H1 (cell line): ENCODE data around the gene PKN3. TPM values are rescaled to one million over a fixed set of nuclear protein-coding genes. Genes with fewer than 3 reads are reported as not detected.

Experiments
- CTCF ChIA-PET: fragments of 300-600 bp; sonication (Branson Sonifier 250); formaldehyde crosslinking; loops from one replicate; lab custom pipeline; 2021; ENCODE audit not compliant: partially characterized antibody; lab: Charles Lee
- POLR2A ChIA-PET: fragments of 300-600 bp; sonication (Branson Sonifier 250); formaldehyde crosslinking; loops from one replicate; lab custom pipeline; 2021; ENCODE audit warnings: inconsistent platforms; ENCODE audit not compliant: partially characterized antibody; lab: Charles Lee
- DNase-seq, 2 experiments: peaks; one replicate each; pipeline versions ENCODE4 v3.0.0 to v3.0.0-alpha.2; 2010 to 2022; ENCODE audit warnings: low spot score in 2 of 2, low read depth in 1 of 2, mixed read lengths in 1 of 2
- FAIRE-seq: peaks from 2 replicates; lab custom pipeline; 2011; peaks lifted over from hg19 to GRCh38; lab: Jason Lieb, UNC
- H2AFZ ChIP-seq: 2 replicates; pipeline ENCODE4 v1.8.1; 2012; ENCODE audit warnings: low read length, inconsistent platforms
- H2AK5ac ChIP-seq: 2 replicates; pipeline ENCODE4 v1.6.1; 2013; ENCODE audit warnings: low read depth, low read length
- H2BK120ac ChIP-seq: replicated peaks from 2 replicates; pipeline ENCODE3; 2013; ENCODE audit warnings: low read depth, low read length, inconsistent platforms
- H2BK12ac ChIP-seq: 2 replicates; pipeline ENCODE4 v1.6.1; 2013; ENCODE audit warnings: low read depth, low read length
- H2BK15ac ChIP-seq: 2 replicates; pipeline ENCODE4 v1.6.1; 2013; ENCODE audit warnings: low read length
- H2BK20ac ChIP-seq: 2 replicates; pipeline ENCODE4 v1.6.1; 2013; ENCODE audit warnings: low read length
- H2BK5ac ChIP-seq: 2 replicates; pipeline ENCODE4 v1.6.1; 2013; ENCODE audit warnings: low read depth, low read length
- H3K14ac ChIP-seq: 2 replicates; pipeline ENCODE4 v1.6.1; 2013; ENCODE audit warnings: inconsistent platforms; ENCODE audit not compliant: insufficient read length
- H3K18ac ChIP-seq: 2 replicates; pipeline ENCODE4 v1.6.1; 2013; ENCODE audit warnings: low read length; ENCODE audit errors: extremely low read depth
- H3K23ac ChIP-seq: 2 replicates; pipeline ENCODE4 v1.6.1; 2013; ENCODE audit warnings: inconsistent platforms; ENCODE audit not compliant: insufficient read length
- H3K23me2 ChIP-seq: 2 replicates; pipeline ENCODE4 v1.6.1; 2013; ENCODE audit warnings: low read depth, low read length
- H3K27ac ChIP-seq: 2 replicates; pipeline ENCODE4 v1.6.1; 2011; ENCODE audit warnings: low read depth, low read length, inconsistent platforms
- H3K27me3 ChIP-seq, 4 experiments: replicated peaks in 1 of 4; 1 replicate in 1 of 4; 2 replicates in 3 of 4; pipeline versions ENCODE4 v1.6.1 to v1.8.1; 2011 to 2013; ENCODE audit warnings: low read length in 3 of 4, mild to moderate bottlenecking in 3 of 4, inconsistent platforms in 2 of 4, mixed read lengths in 2 of 4, moderate library complexity in 1 of 4; ENCODE audit not compliant: control insufficient read depth in 3 of 4, insufficient read depth in 3 of 4; ENCODE audit errors: extremely low read depth in 1 of 4
- H3K36me3 ChIP-seq, 4 experiments: 2 replicates each; pipeline versions ENCODE4 v1.6.1 to v1.8.1; 2011 to 2013; ENCODE audit warnings: mild to moderate bottlenecking in 4 of 4, low read length in 3 of 4, moderate library complexity in 2 of 4, control low read depth in 1 of 4, inconsistent platforms in 1 of 4; ENCODE audit not compliant: insufficient read depth in 4 of 4, control insufficient read depth in 2 of 4
- H3K4ac ChIP-seq: replicated peaks from 2 replicates; pipeline ENCODE3; 2013; ENCODE audit warnings: low read length, low read depth, mixed read lengths, inconsistent platforms; ENCODE audit not compliant: insufficient read length
- H3K4me1 ChIP-seq, 4 experiments: replicated peaks in 1 of 4; 1 replicate in 1 of 4; 2 replicates in 3 of 4; pipeline versions ENCODE4 v1.6.1 to v1.8.1; 2011 to 2013; ENCODE audit warnings: low read length in 3 of 4, inconsistent platforms in 2 of 4, mixed read lengths in 1 of 4; ENCODE audit not compliant: insufficient read depth in 4 of 4, control insufficient read depth in 3 of 4
- H3K4me2 ChIP-seq, 2 experiments: 2 replicates each; pipeline versions ENCODE4 v1.6.1 to v1.8.1; 2011 to 2013; ENCODE audit warnings: low read depth in 2 of 2, low read length in 2 of 2, control low read depth in 1 of 2, inconsistent platforms in 1 of 2, mild to moderate bottlenecking in 1 of 2; ENCODE audit not compliant: insufficient read depth in 1 of 2
- H3K4me3 ChIP-seq, 4 experiments: fragments of 200-600, 300-600 bp in 1 of 4; sonication (generic), shearing (Covaris generic), sonication (Bioruptor Twin) in 1 of 4; 2 replicates each; pipeline versions ENCODE4 v1.5.1 to v1.8.1; 2011 to 2016; ENCODE audit warnings: low read length in 4 of 4, low read depth in 3 of 4, control low read depth in 2 of 4, inconsistent platforms in 2 of 4, mild to moderate bottlenecking in 2 of 4, mixed read lengths in 1 of 4, moderate library complexity in 1 of 4; ENCODE audit not compliant: insufficient read depth in 2 of 4; ENCODE audit errors: extremely low read depth in 1 of 4
- H3K56ac ChIP-seq: replicated peaks from 2 replicates; pipeline ENCODE3; 2013; ENCODE audit warnings: low read depth, mild to moderate bottlenecking, mixed read lengths, low read length, inconsistent platforms; ENCODE audit not compliant: insufficient read length
- H3K79me1 ChIP-seq: 2 replicates; pipeline ENCODE4 v1.6.1; 2013; ENCODE audit warnings: low read depth, low read length, control low read depth
- H3K79me2 ChIP-seq, 2 experiments: 2 replicates each; pipeline versions ENCODE4 v1.6.1 to v1.8.1; 2012 to 2013; ENCODE audit warnings: low read length in 2 of 2, mild to moderate bottlenecking in 2 of 2, inconsistent platforms in 1 of 2; ENCODE audit not compliant: insufficient read depth in 2 of 2, control insufficient read depth in 1 of 2
- H3K9ac ChIP-seq, 4 experiments: replicated peaks in 1 of 4; 1 replicate in 1 of 4; 2 replicates in 3 of 4; pipeline versions ENCODE4 v1.6.1 to v1.8.1; 2011 to 2013; ENCODE audit warnings: low read depth in 3 of 4, low read length in 3 of 4, control low read depth in 2 of 4, mild to moderate bottlenecking in 2 of 4, moderate library complexity in 2 of 4, inconsistent platforms in 1 of 4; ENCODE audit errors: extremely low read depth in 1 of 4
- H3K9me3 ChIP-seq, 2 experiments: 2 replicates each; pipeline versions ENCODE4 v1.6.1 to v1.8.1; 2012 to 2013; ENCODE audit warnings: mild to moderate bottlenecking in 2 of 2, moderate library complexity in 2 of 2, control low read depth in 1 of 2, inconsistent platforms in 1 of 2, low read depth in 1 of 2, low read length in 1 of 2, mixed read lengths in 1 of 2; ENCODE audit not compliant: insufficient read depth in 2 of 2
- H4K20me1 ChIP-seq, 2 experiments: replicated peaks in 1 of 2; 2 replicates each; pipeline versions ENCODE3 to v1.8.1; 2011 to 2013; ENCODE audit warnings: inconsistent platforms in 2 of 2, low read length in 2 of 2, mild to moderate bottlenecking in 1 of 2; ENCODE audit not compliant: insufficient read depth in 2 of 2, control insufficient read depth in 1 of 2
- H4K5ac ChIP-seq: 2 replicates; pipeline ENCODE4 v1.6.1; 2013; ENCODE audit warnings: low read length, low read depth, mixed read lengths, inconsistent platforms; ENCODE audit not compliant: insufficient read length
- H4K8ac ChIP-seq: 2 replicates; pipeline ENCODE4 v1.8.0; 2013; ENCODE audit warnings: mild to moderate bottlenecking, moderate library complexity, low read length, inconsistent platforms; ENCODE audit not compliant: insufficient read depth; ENCODE audit errors: extremely low read depth
- H4K91ac ChIP-seq: replicated peaks from 2 replicates; pipeline ENCODE3; 2013; ENCODE audit warnings: low read length, mixed read lengths, inconsistent platforms; ENCODE audit not compliant: insufficient read length
- FOSL1 ChIP-seq: IDR thresholded peaks from 2 replicates; pipeline ENCODE4 v1.6.1; 2011; ENCODE audit warnings: mild to moderate bottlenecking, low read depth, low read length, moderate library complexity; ENCODE audit not compliant: insufficient read depth
- GABPA ChIP-seq: IDR thresholded peaks from 2 replicates; pipeline ENCODE4 v1.6.1; 2011; ENCODE audit warnings: mild to moderate bottlenecking, low read length, moderate library complexity, borderline replicate concordance; ENCODE audit not compliant: insufficient read depth
- JUN ChIP-seq: IDR thresholded peaks from 2 replicates; pipeline ENCODE4 v1.6.1; 2011; ENCODE audit warnings: low read depth, mild to moderate bottlenecking, improper control_type of control experiment, low read length
- SIX5 ChIP-seq: IDR thresholded peaks from 2 replicates; pipeline ENCODE4 v1.6.1; 2011; ENCODE audit warnings: mild to moderate bottlenecking, low read depth, low read length
- SP2 ChIP-seq: IDR thresholded peaks from 2 replicates; pipeline ENCODE4 v1.6.1; 2012; ENCODE audit warnings: mild to moderate bottlenecking, low read length, inconsistent platforms
- SP4 ChIP-seq: IDR thresholded peaks from 2 replicates; pipeline ENCODE4 v1.6.1; 2012; ENCODE audit warnings: low read length, inconsistent platforms
- TAF1 ChIP-seq: IDR thresholded peaks from 2 replicates; pipeline ENCODE4 v1.6.1; 2011; ENCODE audit warnings: mild to moderate bottlenecking, low read depth, low read length
- WGBS, 2 experiments: shearing (Covaris generic) in 1 of 2; methylation state at CpG; one replicate each; pipeline versions ENCODE4 v1.1.6 to v1.1.7; 2013 to 2015; ENCODE audit warnings: low lambda C conversion rate in 2 of 2, mixed read lengths in 2 of 2, inconsistent platforms in 1 of 2, low coverage in 1 of 2, missing lambda C conversion rate in 1 of 2; ENCODE audit not compliant: insufficient replicate concordance in 2 of 2, insufficient coverage in 1 of 2, insufficient read length in 1 of 2; ENCODE audit errors: extremely low coverage in 1 of 2, missing lambda C conversion rate in 1 of 2; 5-methylcytosine and 5-hydroxymethylcytosine counted together
- polyA plus RNA-seq, 7 experiments: library from polyadenylated mRNA; depleted of rRNA in 3 of 7; stranded (reverse) in 5 of 7; unstranded in 2 of 7; fragments of >200 nt in 5 of 7; fragments of 200-250 nt in 2 of 7; gene quantifications; 1 replicate in 5 of 7; 2 replicates in 1 of 7; 4 replicates in 1 of 7; pipeline versions ENCODE4 v1.2.1 to v1.2.3, GENCODE V29; 2011 to 2013; ENCODE audit warnings: missing spikeins in 2 of 7, mixed read lengths in 2 of 7
- total RNA-seq: library from RNA; stranded (reverse); fragmentation: NEBNext Ultra II Directional; extraction: Animal tissue kit (Norgen Biotek cat#: 25700); gene quantifications from 2 replicates; pipeline ENCODE4 v1.2.1, GENCODE V29; 2021
- TF ChIP-seq, protein P1 (sequence below): IDR thresholded peaks from 2 replicates; pipeline ENCODE4 v1.6.1; 2011; ENCODE audit warnings: low read length, improper control_type of control experiment

Gene PKN3
- total and polyA plus RNA-seq, 2 of the 8 experiments (the other 6 are each of a cell fraction or from before 2014, with no cell fraction given), result 15.7 to 16.3 TPM

GRCh38 chr9:128718047-128718446 is 15.7 kb downstream of the PKN3 start:
- H2AK5ac ChIP-seq, result no peak overlapping the region
- no peak overlapping the region for H3K4ac ChIP-seq
- TF ChIP-seq GABPA (no peak), JUN (no peak), SP4 (no peak), TAF1 (no peak), SIX5 (no peak), FOSL1 (no peak), SP2 (no peak)
- TF ChIP-seq, protein P1, sequence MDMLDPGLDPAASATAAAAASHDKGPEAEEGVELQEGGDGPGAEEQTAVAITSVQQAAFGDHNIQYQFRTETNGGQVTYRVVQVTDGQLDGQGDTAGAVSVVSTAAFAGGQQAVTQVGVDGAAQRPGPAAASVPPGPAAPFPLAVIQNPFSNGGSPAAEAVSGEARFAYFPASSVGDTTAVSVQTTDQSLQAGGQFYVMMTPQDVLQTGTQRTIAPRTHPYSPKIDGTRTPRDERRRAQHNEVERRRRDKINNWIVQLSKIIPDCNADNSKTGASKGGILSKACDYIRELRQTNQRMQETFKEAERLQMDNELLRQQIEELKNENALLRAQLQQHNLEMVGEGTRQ, result no peak
- H3K4me2 ChIP-seq, result no peak overlapping the region
- no peaks in the 10 kb centered on the region; the same call in 1 of the 2 replicates for H3K23me2 ChIP-seq
- no peaks in the 10 kb centered on the region for H3K9me3 ChIP-seq
- no peak overlapping the region for H4K8ac ChIP-seq
- no peak overlapping the region for H2BK120ac ChIP-seq
- ChIA-PET POLR2A (interaction anchor here (0.6 to 46.1 kb wide), 5 partner anchors 9 to 110 kb away, joined by 3 to 1197 read pairs (median 4); partner anchors contain the start of genes DYNC2I2 and SET), CTCF (interaction anchor here (0.6 to 3.0 kb wide), 2 partner anchors 16 to 760 kb away, joined by 3 to 13 read pairs; partner anchors contain the start of gene PKN3)
- 92% methylated on average over 8 of the region's 8 CpGs; no CpG with 5 or more reads in 1 of the 2 experiments for WGBS, 2 experiments
- H2BK5ac ChIP-seq, result no peak overlapping the region
- FAIRE-seq (no peak), DNase-seq (no peak)
- H4K20me1 ChIP-seq, result peaks cover 0 to 2% of the 10 kb centered on the region in 2 experiments
- H2BK12ac ChIP-seq, result no peak overlapping the region
- H3K36me3 ChIP-seq, result peaks cover 0 to 15% (median 12%) of the 10 kb centered on the region in 4 experiments; a peak in 5 of 8 replicates
- no peak overlapping the region for H2AFZ ChIP-seq
- H2BK20ac ChIP-seq, result no peak overlapping the region
- no peak overlapping the region for H3K4me3 ChIP-seq
- no peak overlapping the region for H3K9ac ChIP-seq
- H3K18ac ChIP-seq, result no peak overlapping the region
- H3K56ac ChIP-seq, result no peak overlapping the region
- no peak overlapping the region for H3K27ac ChIP-seq
- no peak overlapping the region for H3K14ac ChIP-seq
- no peaks in the 10 kb centered on the region for H3K27me3 ChIP-seq
- no peak overlapping the region for H4K91ac ChIP-seq
- peaks cover 3% of the 10 kb centered on the region; the same call in 1 of the 2 replicates for H3K79me1 ChIP-seq
- H3K4me1 ChIP-seq, result no peaks in the 10 kb centered on the region; a peak in 1 of 7 replicates
- no peaks in the 10 kb centered on the region for H3K79me2 ChIP-seq
- no peak overlapping the region for H3K23ac ChIP-seq
- H2BK15ac ChIP-seq, result no peak overlapping the region
- H4K5ac ChIP-seq, result no peak overlapping the region
